ENCODE measurements around the gene INO80C. TPM values are rescaled to one million over a fixed set of nuclear protein-coding genes. Genes with fewer than 3 reads are reported as not detected.

INO80C gene
- total RNA-seq, 4 donors from 2014 or later = 10.0 to 19.8 (median 15.2) TPM

- no peak for DNase-seq (ENCODE audit: low spot score in 2 of 2)
- intact Hi-C loops (cut with DNase I; ENCODE audit: low total_unique reads) = loop anchor here (10.0 kb wide), 1 partner anchor 534 kb away; no protein-coding TSS in a partner anchor
- 75 to 86% methylated on average over 4 of the region's 4 CpGs for WGBS, 2 donors
- no peak for TF ChIP-seq POLR2A (IDR thresholded peaks at IDR 0.05)
- TF ChIP-seq CTCF (IDR thresholded peaks at IDR 0.05) = no peak
- H3K4me3 ChIP-seq (ENCODE audit: low read depth, poor library complexity, severe bottlenecking) = no peak overlapping the region
These were observed 31.1 kb upstream of the INO80C start for GRCh38 chr18:35528749-35529274.

- 2 to 9% methylated on average over 5 of the region's 5 CpGs for WGBS, 2 donors
These were observed 28.8 kb upstream of the INO80C start for GRCh38 chr18:35526495-35527059.

DNA sequence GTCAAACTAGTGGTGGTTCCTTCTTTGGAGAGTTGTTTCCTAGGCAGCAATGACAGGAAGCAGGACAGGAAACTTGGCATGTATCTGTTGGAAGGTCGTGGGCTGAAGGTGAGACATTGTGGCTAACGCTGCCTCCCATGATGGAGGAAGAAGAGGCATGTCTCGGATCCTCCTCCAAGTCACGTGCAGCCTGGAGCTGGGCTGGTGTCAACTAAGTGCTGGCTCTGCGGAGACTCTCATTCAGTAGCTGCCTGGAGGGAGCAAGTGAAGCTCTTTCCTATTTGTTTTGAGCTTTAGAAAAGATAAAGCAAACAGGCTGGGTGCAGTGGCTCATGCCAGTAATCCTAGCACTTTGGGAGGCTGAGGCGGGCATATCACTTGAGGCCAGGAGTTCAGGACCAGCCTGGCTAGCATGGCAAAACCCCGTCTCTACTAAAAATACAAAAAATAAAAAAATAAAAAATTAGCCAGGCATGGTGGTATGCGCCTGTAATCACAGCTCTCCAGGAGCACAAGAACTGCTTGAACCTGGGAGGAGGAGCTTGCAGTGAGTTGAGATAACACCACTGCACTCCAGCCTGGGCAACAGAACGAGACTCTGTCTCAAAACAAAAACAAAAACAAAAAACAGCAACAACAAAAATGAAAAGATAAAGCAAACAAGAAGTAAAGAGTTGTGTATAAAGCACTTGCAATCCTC, 28.2 kb upstream of the INO80C start:
- no peak for DNase-seq (ENCODE audit: low spot score in 2 of 2)
- TF ChIP-seq CTCF (IDR thresholded peaks at IDR 0.05) (no peak), POLR2A (IDR thresholded peaks at IDR 0.05) (no peak)
- 25 to 29% methylated on average over 9 of the region's 9 CpGs for WGBS, 2 donors
- H3K4me3 ChIP-seq (ENCODE audit: low read depth, poor library complexity, severe bottlenecking) = no peak overlapping the region
- intact Hi-C loops (cut with DNase I; ENCODE audit: low total_unique reads) = loop anchor here (10.0 kb wide), 1 partner anchor 531 kb away; no protein-coding TSS in a partner anchor

More at GRCh38 chr18:35526495-35527059, 28.8 kb upstream of the INO80C start:
- TF ChIP-seq POLR2A (IDR thresholded peaks at IDR 0.05) (no peak), CTCF (IDR thresholded peaks at IDR 0.05) (no peak)
- H3K4me3 ChIP-seq (ENCODE audit: low read depth, poor library complexity, severe bottlenecking) = no peak overlapping the region
- intact Hi-C loops (cut with DNase I; ENCODE audit: low total_unique reads) = loop anchor here (10.0 kb wide), 1 partner anchor 532 kb away; no protein-coding TSS in a partner anchor
- peak in 1 of 2 donors; percentile 34 for DNase-seq (ENCODE audit: low spot score in 2 of 2)

DNA sequence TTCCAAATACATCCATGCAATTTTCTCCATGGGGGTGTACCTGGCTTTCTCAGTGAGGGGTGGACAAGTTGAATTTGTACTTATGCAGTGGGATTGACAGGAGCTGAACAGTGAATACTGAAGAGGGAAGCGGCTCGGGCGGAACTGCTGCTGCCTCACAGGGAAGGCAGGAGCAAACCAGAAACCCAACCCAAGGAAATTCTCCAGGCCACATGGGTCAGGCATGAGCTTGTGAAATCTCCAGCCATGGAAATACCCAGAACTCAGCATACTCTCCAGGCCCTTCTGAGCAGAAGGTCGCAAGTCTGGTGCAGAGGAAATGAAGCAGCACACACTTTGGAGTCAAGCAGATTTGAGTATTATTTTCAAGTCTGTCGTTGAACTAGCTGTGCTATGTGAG, 26.5 kb upstream of the INO80C start:
- 68 to 70% methylated on average over 5 of the region's 5 CpGs for WGBS, 2 donors
- DNase-seq (ENCODE audit: low spot score in 2 of 2) = no peak
- no peak for TF ChIP-seq POLR2A (IDR thresholded peaks at IDR 0.05)
- intact Hi-C loops (cut with DNase I; ENCODE audit: low total_unique reads) = loop anchor here (10.0 kb wide), 1 partner anchor 529 kb away; no protein-coding TSS in a partner anchor
- H3K4me3 ChIP-seq (ENCODE audit: low read depth, poor library complexity, severe bottlenecking) = no peak overlapping the region

GRCh38 chr18:35522130-35522959, 24.6 kb upstream of the INO80C start:
- WGBS, 2 donors = 84 to 89% methylated on average over 2 of the region's 2 CpGs
- DNase-seq (ENCODE audit: low spot score in 2 of 2) = no peak
- TF ChIP-seq POLR2A (IDR thresholded peaks at IDR 0.05) = no peak
- no peak for TF ChIP-seq CTCF (IDR thresholded peaks at IDR 0.05)
- no peak overlapping the region for H3K4me3 ChIP-seq (ENCODE audit: low read depth, poor library complexity, severe bottlenecking)
- intact Hi-C loops (cut with DNase I; ENCODE audit: low total_unique reads) = loop anchor here (10.0 kb wide), 1 partner anchor 528 kb away; no protein-coding TSS in a partner anchor

Data from lower leg skin (tissue), 4 donors.